Neutrophil (primary cell): ENCODE measurements around the gene OR2F2.

Experiments used
- H3K27ac ChIP-seq: fragments of 200-600 bp; sonication (generic); 2 replicates; pipeline ENCODE4 v1.5.1; 2016; ENCODE audit warnings: mild to moderate bottlenecking, moderate library complexity
- H3K27me3 ChIP-seq: fragments of 200-600 bp; sonication (generic); 2 replicates; pipeline ENCODE4 v1.6.0; 2016; ENCODE audit warnings: mild to moderate bottlenecking
- H3K36me3 ChIP-seq: fragments of 200-600 bp; sonication (generic); 2 replicates; pipeline ENCODE4 v1.5.1; 2017
- H3K4me1 ChIP-seq, 2 experiments: fragments of 200-600 bp in 1 of 2; sonication (generic) in 1 of 2; 1 replicate in 1 of 2; 2 replicates in 1 of 2; pipeline versions ENCODE4 v1.5.1 to v1.6.1; 2013 to 2016; ENCODE audit warnings: low read depth in 1 of 2, low read length in 1 of 2, mild to moderate bottlenecking in 1 of 2, moderate library complexity in 1 of 2; ENCODE audit not compliant: control insufficient read depth in 1 of 2, insufficient read depth in 1 of 2
- H3K4me3 ChIP-seq, 2 experiments: fragments of 200-600 bp in 1 of 2; sonication (generic) in 1 of 2; 1 replicate in 1 of 2; 2 replicates in 1 of 2; pipeline ENCODE4 v1.5.1; 2013 to 2016; ENCODE audit warnings: low read depth in 1 of 2, low read length in 1 of 2, mild to moderate bottlenecking in 1 of 2, moderate library complexity in 1 of 2
- H3K9me3 ChIP-seq: fragments of 200-600 bp; sonication (generic); 2 replicates; pipeline ENCODE4 v1.5.1; 2016
- TF ChIP-seq, protein P1 (sequence below): fragments of 200-600 bp; sonication (generic); IDR thresholded peaks from 2 replicates; pipeline ENCODE4 v1.5.1; 2016; ENCODE audit warnings: antibody characterized with exemption

Gene OR2F2

GRCh38 chr7:143891457-143891856, 43.6 kb upstream of the OR2F2 start:
- TF ChIP-seq, protein P1, sequence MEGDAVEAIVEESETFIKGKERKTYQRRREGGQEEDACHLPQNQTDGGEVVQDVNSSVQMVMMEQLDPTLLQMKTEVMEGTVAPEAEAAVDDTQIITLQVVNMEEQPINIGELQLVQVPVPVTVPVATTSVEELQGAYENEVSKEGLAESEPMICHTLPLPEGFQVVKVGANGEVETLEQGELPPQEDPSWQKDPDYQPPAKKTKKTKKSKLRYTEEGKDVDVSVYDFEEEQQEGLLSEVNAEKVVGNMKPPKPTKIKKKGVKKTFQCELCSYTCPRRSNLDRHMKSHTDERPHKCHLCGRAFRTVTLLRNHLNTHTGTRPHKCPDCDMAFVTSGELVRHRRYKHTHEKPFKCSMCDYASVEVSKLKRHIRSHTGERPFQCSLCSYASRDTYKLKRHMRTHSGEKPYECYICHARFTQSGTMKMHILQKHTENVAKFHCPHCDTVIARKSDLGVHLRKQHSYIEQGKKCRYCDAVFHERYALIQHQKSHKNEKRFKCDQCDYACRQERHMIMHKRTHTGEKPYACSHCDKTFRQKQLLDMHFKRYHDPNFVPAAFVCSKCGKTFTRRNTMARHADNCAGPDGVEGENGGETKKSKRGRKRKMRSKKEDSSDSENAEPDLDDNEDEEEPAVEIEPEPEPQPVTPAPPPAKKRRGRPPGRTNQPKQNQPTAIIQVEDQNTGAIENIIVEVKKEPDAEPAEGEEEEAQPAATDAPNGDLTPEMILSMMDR, result no peak
- H3K36me3 ChIP-seq, result no peaks in the 10 kb centered on the region
- H3K4me3 ChIP-seq, result no peak overlapping the region
- no peaks in the 10 kb centered on the region for H3K9me3 ChIP-seq
- no peak overlapping the region for H3K27ac ChIP-seq
- H3K4me1 ChIP-seq, result no peaks in the 10 kb centered on the region
- peaks cover under 1% of the 10 kb centered on the region for H3K27me3 ChIP-seq

DNA sequence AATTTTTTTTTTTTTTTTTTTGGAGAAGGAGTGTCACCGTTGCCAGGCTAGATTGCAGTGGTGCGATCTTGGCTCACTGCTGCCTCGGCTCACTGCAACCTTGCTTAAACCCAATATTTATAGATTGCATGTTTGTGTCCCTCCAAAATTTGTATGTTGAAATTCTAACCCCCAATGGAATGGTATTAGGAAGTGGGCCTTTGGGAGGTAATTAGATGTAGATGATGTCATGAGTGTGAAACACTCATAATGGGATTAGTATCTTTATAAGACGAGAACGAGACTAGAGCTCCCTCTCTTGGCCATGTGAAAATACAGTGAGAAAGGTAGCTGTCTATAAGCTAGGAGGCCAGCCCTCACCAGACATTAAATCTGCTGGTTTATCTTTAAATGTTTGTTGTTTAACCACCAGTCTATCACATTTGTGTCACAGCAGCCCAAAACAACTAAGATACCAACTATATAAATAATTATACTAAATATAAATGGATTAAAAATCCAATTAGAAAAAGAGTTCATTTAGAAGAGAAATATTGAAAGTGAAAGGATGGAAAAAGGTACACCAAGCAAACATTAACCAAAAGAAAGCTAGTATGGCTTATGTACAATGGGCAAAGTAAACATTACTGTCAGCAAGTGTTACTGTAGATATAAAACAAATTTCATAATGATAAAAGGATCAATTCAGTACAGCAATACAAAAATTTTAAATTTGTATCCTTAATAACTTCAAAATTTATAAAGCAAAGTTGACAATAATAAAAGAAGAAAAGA, 42.3 kb upstream of the OR2F2 start:
- Histone ChIP-seq H3K36me3 (no peaks in the 10 kb centered on the region), H3K9me3 (no peaks in the 10 kb centered on the region), H3K27ac (no peak overlapping the region), H3K4me1 (no peaks in the 10 kb centered on the region), H3K27me3 (no peaks in the 10 kb centered on the region), H3K4me3 (no peak overlapping the region)
- TF ChIP-seq, protein P1, result no peak

GRCh38 chr7:143896667-143897066, 38.4 kb upstream of the OR2F2 start:
- Histone ChIP-seq H3K9me3 (no peaks in the 10 kb centered on the region), H3K27ac (no peak overlapping the region), H3K4me3 (no peak overlapping the region), H3K36me3 (no peaks in the 10 kb centered on the region), H3K4me1 (peaks cover 9% of the 10 kb centered on the region in 2 experiments), H3K27me3 (no peaks in the 10 kb centered on the region)
- TF ChIP-seq, protein P1, result no peak

DNA sequence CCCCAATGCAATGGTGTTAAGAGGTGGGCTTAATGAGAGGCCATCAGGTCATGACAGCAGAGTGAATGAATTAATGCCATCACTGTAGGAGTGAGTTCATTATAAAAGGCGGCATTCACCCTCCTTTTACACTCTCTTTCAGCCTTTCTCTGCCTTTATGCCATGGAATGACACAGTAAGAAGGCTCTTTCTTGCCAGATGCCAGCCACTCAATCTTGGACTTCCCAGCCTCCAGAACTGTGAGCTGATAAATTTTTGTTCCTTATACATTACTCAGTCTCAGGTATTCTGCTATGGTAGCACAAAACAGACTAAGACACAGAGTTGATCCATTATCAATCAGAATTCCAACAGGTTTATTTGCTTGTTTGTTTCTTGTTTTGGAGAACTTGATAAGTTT, 36.2 kb upstream of the OR2F2 start:
- Histone ChIP-seq H3K9me3 (no peaks in the 10 kb centered on the region), H3K27ac (no peak overlapping the region), H3K4me1 (peaks cover 9 to 12% of the 10 kb centered on the region in 2 experiments), H3K36me3 (no peaks in the 10 kb centered on the region), H3K4me3 (no peak overlapping the region), H3K27me3 (no peaks in the 10 kb centered on the region)
- TF ChIP-seq, protein P1, result no peak

GRCh38 chr7:143900230-143900766, 34.7 kb upstream of the OR2F2 start:
- TF ChIP-seq, protein P1, result no peak
- no peak overlapping the region for H3K4me3 ChIP-seq

More at GRCh38 chr7:143900230-143900766, 34.7 kb upstream of the OR2F2 start:
- no peaks in the 10 kb centered on the region for H3K9me3 ChIP-seq
- H3K27ac ChIP-seq, result no peak overlapping the region
- H3K36me3 ChIP-seq, result no peaks in the 10 kb centered on the region
- H3K27me3 ChIP-seq, result no peaks in the 10 kb centered on the region
- H3K4me1 ChIP-seq, result peaks cover 9 to 12% of the 10 kb centered on the region in 2 experiments
